GM15510 (cell line): ENCODE data around the gene ZNF628.

Experiments
- POLR2A ChIP-seq: IDR thresholded peaks from 3 replicates; pipeline ENCODE4 v1.6.1; 2011; ENCODE audit warnings: borderline replicate concordance; ENCODE audit not compliant: insufficient read length; ENCODE audit errors: extremely low read depth

The ZNF628 gene

DNA sequence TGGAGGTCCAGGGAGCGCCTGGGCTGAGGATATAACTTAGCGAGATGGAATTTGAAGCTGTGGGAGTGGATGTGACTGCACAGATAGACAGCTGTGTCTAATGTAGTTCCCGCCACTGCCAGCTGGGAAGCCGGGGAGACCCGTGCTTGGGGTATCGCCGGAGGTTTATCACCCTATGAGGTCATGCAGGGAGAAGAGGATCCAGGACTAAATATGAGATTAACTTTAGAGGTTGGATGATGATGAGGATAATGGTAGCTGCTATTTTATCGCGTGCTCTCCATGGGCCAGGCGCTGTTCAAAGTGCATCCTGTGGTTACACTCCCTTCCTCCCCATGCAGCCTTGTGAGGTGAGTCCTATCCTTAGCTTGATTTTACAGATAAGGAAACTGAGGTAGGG lies 31.7 kb downstream of the ZNF628 start:
- TF ChIP-seq POLR2A = no peak

DNA sequence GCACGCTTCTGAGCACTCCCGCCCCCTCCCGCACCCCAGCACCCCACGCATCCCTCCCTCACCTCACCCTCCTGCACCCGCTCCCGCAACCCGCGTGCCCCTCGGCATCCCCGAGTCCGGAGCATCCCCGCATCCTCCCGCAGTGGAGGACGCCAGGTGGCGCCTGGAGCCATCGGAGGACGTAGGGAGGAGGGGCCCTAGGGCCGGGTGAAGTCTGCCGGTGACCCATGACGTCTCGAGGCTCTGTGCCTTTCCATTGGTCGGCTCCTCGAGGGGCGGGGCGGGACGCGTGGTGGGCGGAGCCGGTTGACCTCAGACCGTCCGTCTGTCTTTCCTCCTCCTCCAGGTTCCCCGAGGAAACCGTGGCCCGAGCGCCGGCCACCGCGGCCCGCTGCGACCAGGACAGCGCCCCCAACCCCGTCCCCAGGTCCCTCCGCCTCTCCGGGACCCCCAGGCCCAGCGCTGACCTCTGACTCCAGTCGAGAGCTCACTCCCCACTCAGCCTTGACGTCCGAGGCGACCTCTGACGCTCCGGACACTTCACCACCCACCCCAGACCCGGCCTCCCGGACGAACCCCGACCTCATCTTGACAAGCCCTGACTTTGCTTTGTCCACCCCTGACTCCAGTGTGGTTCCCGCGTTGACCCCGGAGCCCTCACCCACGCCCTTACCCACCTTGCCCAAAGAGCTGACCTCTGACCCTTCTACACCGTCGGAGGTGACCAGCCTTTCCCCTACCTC lies 40.6 kb downstream of the ZNF628 start:
- peak; percentile 43 for TF ChIP-seq POLR2A

DNA sequence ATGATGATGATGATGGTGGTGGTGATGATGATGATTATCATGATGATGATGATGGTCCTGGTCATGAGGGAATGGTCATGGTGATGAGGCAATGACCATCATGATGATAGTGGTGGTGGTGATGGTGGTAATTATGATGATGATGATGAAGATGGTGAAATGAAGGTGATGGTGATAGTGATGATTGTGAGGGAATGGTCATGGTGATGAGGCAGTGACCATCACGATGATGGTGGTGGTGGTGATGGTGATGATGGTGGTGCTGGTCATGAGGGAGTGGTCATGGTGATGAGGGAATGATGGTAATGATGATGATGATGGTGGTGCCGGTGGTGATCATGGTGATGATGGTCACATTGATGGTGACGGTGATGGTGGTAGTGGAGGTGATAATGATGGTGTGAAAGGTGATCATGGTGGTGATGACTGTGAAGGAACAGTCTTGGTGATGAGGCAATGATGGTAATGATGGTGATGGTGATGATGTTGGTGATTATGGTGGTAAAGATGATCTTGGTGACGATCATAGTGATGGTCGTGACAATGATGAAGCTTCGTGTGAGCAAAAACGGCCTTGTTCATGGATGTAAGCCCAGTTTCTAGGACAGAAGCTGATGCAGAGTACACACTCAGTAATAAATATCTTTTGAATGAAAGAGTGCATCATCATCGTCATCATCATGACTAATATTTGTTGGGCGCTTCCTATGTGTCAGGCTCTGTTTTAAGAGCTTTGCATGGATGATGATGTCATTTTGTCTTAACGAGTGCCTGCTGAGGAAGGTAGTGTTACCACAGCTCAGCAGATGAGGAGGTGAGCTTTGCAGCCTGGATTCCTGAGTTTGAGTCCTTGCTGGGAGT lies 43.3 kb downstream of the ZNF628 start:
- TF ChIP-seq POLR2A = no peak

DNA sequence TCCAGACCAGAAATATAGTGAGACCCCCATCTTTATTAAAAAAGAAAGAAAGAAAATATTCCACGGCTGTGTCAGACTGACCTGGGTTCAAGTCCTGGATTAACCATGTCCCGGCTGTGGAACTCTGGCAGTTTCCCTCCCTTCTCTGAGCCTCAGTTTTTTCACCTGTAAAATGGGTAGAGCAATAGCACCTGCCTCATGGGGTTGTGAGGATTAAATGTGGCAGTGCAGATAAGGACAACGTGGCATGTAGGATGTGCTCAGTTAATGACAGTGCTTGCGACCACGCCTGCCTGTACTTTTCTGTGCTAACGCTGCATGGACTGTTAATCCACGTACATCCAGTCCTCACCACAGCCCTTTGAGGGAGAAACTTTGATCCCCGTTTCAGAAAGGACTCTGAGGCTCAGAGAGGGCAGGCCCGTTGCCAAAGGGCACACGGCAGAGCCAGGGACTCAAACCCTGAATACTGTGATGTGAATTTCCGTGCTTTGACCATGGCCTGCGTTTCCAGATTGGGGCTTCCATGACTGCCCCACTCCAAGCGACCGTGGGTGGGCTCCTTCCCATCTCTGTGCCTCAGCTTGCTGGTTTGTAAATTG lies 44.4 kb downstream of the ZNF628 start:
- TF ChIP-seq POLR2A = no peak

DNA sequence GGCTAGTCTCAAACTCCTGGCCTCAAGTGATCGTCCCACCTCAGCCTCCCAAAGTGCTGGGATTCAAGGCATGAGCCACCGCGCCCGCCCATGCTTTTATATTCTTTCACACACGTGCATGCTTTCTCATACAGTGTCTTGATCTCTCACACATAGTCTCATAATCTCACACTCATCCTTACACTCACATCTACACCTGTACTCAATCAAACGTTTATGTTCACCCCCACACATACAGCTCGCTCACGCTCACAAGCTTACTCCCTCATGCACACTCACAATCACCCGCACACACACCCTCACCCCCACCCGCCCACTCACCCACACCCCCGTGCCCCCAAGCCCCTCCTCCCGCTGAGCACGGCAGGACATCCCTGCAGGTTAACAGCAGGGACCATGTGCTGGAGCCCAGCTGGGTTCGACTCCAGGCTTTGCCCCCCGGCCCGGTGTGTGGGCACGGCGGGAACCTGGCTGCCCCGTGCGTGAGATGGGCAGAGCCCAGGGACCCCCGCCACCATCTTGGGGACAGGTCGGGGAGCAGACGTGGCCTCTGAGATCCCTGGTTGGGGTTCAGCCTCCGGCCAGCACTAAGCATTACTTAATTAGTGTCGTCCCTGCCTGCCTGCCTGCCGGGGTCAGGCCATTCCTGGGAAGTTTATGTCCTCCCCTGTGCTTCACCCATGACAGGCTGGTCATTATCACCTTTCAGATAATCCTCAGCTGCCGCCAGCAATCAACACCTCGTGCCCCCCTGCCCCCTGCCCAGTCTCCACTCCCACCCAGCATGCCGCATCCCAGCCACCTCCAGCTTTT lies 49.1 kb downstream of the ZNF628 start:
- no peak for TF ChIP-seq POLR2A

DNA sequence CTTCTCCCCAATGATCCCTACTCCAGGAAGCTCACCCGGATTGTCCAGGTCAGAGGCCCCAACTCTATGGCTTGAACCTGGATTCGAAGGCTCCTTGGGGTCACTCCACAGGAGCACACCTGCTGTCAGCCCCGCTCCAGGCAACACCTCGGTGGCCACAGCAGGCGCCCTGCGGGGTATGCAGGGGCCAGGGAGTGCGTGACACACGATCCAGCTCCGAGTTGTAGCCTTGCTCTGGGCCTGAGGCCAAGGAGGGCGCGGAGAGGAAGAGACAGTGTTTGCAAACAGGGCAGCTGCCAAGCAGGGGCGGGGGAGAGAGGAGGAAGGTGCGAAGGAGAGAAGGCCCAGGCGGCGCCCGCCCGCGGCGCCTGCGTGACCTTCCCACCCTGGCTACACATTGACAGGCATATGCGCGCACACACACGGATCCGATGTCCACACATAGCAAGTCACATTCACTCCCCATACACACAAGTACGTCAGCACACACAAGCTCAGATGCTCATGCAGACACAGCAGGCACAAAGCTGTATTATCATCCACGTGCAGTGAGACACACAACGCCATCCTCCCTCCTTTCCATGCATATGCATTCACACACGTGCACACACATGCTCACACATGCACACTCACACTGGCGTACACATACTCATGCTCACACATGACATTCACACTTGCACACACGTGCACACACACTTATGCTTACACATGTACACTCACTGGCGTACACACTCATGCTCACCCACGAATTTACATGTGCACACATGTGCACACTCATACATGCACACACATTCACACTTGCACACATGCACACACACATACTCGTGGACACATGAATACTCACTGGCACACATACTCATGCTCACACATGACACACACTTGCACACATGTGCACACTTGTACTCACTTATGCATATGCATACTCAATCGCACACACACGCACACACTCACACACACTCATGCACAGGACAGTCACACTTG lies 50.1 kb downstream of the ZNF628 start:
- no peak for TF ChIP-seq POLR2A

DNA sequence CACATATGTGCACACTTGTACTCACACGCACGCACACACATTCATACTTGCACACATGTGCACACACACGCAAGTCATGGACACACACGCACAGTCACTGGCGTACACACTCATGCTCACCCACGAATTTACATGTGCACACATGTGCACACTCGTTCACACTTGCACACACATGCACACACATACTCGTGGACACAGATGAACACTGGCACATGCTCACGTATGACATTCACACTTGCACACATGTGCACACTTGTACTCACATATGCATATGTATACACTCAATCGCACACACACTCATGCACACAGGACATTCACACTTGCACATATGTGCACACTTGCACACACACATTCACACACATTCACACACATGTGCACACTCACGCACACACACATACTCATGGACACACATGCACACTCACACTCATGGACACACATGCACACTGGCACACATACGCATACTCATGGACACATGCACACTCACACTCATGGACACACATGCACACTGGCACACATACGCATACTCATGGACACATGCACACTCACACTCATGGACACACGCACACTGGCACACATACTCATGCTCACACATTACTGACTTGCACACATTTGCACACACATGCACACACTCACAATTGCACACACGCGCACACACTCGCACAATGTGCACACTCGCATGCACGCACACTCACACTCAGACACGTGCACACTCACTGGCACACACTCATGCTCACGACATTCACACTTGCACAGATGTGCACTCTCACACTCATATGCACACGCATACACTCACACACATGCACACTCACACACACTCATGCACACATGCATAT lies 51.0 kb downstream of the ZNF628 start:
- TF ChIP-seq POLR2A = no peak

DNA sequence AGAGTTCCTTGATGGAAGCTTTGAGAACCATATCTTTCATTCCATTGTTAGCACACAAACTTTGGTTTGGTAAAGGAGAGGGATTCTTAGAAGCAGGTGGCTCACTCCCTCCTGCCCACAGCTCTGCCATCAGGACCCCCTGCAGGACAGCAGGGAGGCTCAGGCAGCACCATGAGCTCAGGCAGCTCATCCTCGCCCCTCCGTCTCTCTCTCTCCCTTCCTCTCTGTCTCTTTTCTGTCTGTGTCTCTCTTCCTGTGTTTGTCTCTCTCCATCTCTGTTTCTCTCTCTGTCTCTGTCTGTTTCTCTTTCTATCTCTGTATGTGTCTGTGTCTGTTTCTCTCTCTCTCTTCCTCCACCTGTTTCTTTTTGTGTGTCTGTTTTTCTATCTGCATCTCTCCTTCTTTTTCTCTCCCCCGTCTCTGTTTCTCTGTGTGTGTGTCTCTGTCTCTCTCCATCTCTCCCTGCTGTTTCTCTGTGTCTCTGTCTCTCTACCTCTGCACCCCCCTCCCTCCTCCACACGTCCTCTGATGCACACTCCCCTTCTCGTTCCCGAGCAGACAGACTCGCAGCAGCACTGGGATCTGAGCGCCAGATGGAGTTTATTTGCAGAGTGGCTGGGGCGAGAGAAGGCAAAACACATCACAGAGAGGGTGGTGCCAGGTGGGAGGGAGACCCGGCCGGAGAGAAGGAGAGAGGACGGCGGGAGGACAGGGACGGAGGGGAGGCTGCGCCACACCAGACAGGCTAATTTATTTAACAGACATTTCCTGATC lies 51.8 kb downstream of the ZNF628 start:
- no peak for TF ChIP-seq POLR2A

DNA sequence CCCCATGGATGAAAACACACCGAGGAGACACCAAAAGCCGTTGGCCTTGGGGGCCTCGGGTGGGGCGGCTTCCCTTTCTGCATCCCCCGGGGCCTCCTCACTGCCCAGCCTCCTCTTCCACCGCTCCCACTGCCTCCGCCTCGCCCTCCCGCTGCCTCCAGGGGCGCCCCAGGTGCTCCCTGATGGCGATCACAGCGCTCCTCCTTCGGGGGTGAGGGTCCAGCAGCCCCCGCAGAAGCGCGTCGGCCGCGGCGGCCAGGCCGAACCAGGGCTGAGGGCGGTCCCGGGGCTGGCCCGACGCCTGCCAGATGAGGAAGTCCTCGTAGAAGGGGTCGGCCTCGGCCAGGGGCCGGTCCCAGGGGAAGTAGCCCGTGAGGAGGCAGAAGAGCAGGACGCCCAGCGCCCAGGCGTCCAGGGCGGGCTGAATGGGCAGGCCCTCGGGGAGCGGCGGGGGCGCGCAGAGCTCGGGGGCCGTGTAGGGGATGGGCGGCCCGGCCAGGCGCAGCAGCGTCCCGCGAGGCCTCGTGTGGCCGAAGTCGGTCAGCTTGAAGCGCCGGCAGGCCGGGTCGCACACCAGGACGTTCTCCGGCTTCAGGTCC lies 53.3 kb downstream of the ZNF628 start:
- TF ChIP-seq POLR2A = no peak

DNA sequence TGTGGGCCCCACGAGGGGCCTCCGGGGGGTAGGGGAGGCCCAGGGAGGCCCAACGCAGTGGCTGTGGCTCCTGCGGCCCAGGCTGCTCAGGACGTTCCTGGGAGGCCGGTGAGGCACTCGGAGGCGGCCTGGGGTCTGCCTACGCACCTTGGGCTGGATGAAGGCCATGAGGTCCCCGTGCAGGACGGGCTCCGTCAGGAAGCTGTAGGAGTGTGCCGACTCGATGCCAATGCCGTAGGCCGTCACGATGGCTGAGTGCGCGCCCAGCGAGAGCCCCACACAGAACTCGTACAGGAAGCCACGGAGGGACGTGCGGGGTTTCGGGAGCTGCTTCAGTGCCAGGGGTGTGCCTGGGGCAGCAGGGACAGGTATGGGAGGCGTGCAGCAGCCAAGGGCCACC lies 54.6 kb downstream of the ZNF628 start:
- no peak for TF ChIP-seq POLR2A
